SK-N-SH (cell line): ENCODE results near the gene LRP1. TPM values are rescaled to one million over a fixed set of nuclear protein-coding genes. Genes with fewer than 3 reads are reported as not detected.

Source experiments
- CTCF ChIA-PET: fragments of 300-600, 350-600 bp; formaldehyde crosslinking; extraction: SDS; loops from one replicate; lab custom pipeline; 2021; lab: Yijun Ruan, JAX
- POLR2A ChIA-PET: fragments of 350-600 bp; sonication (Branson Sonifier 250); formaldehyde crosslinking; extraction: SDS; loops from one replicate; lab custom pipeline; 2020; ENCODE audit warnings: antibody characterized with exemption, inconsistent platforms; lab: Yijun Ruan, JAX
- DNase-seq: peaks from one replicate; pipeline ENCODE4 v3.0.0; 2012
- H2AFZ ChIP-seq: fragments of 200-600 bp; sonication (generic); 2 replicates; pipeline ENCODE4 v1.8.1; 2016; ENCODE audit warnings: antibody characterized with exemption, mild to moderate bottlenecking, low read depth
- H3F3A ChIP-seq: fragments of 200-600 bp; sonication (generic); replicated peaks from 2 replicates; pipeline ENCODE3; 2016; ENCODE audit warnings: antibody characterized with exemption, mild to moderate bottlenecking; ENCODE audit not compliant: insufficient read depth
- H3K27ac ChIP-seq, 2 experiments: fragments of 200-500 bp in 1 of 2; fragments of 200-600 bp in 1 of 2; sonication (Bioruptor generic) in 1 of 2; sonication (generic), shearing (Covaris generic) in 1 of 2; 2 replicates each; pipeline versions ENCODE4 v1.5.1 to v1.6.1; 2014 to 2016; ENCODE audit warnings: low read depth in 2 of 2, inconsistent platforms in 1 of 2, low read length in 1 of 2, mild to moderate bottlenecking in 1 of 2, mixed read lengths in 1 of 2
- H3K27me3 ChIP-seq: fragments of 200-600 bp; sonication (generic), shearing (Covaris generic); 2 replicates; pipeline ENCODE4 v1.6.1; 2016; ENCODE audit warnings: mixed run types; ENCODE audit not compliant: insufficient read depth
- H3K36me3 ChIP-seq, 2 experiments: fragments of 200-500 bp in 1 of 2; fragments of 200-600 bp in 1 of 2; sonication (Bioruptor generic) in 1 of 2; sonication (generic) in 1 of 2; replicated peaks in 1 of 2; 2 replicates each; pipeline versions ENCODE3 to v1.5.1; 2014 to 2016; ENCODE audit warnings: low read length in 1 of 2, mild to moderate bottlenecking in 1 of 2; ENCODE audit not compliant: insufficient read depth in 2 of 2, control insufficient read depth in 1 of 2
- H3K4me1 ChIP-seq, 2 experiments: fragments of 200-500 bp in 1 of 2; fragments of 200-600 bp in 1 of 2; sonication (Bioruptor generic) in 1 of 2; sonication (generic), shearing (Covaris generic) in 1 of 2; 2 replicates each; pipeline versions ENCODE4 v1.5.1 to v1.6.1; 2014 to 2016; ENCODE audit warnings: low read depth in 1 of 2, low read length in 1 of 2, mixed run types in 1 of 2; ENCODE audit not compliant: insufficient read depth in 2 of 2, control insufficient read depth in 1 of 2
- H3K4me2 ChIP-seq: fragments of 200-600 bp; sonication (generic), shearing (Covaris generic); 2 replicates; pipeline ENCODE4 v1.6.1; 2017; ENCODE audit warnings: mixed run types
- H3K4me3 ChIP-seq, 2 experiments: fragments of 200-500 bp in 1 of 2; fragments of 200-600 bp in 1 of 2; sonication (Bioruptor generic) in 1 of 2; sonication (generic), shearing (Covaris generic) in 1 of 2; 2 replicates each; pipeline versions ENCODE4 v1.5.1 to v1.8.1; 2014 to 2016; ENCODE audit warnings: low read depth in 2 of 2, inconsistent platforms in 1 of 2, low read length in 1 of 2, mild to moderate bottlenecking in 1 of 2, mixed read lengths in 1 of 2, moderate library complexity in 1 of 2
- H3K79me2 ChIP-seq: fragments of 200-600 bp; sonication (generic); 2 replicates; pipeline ENCODE4 v1.8.1; 2017; ENCODE audit warnings: mild to moderate bottlenecking; ENCODE audit not compliant: insufficient read depth
- H3K9ac ChIP-seq: fragments of 200-600 bp; sonication (generic); 2 replicates; pipeline ENCODE4 v1.6.1; 2017; ENCODE audit warnings: mixed run types
- H3K9me2 ChIP-seq: fragments of 200-600 bp; sonication (generic); 2 replicates; pipeline ENCODE4 v1.6.1; 2017; ENCODE audit warnings: mixed run types
- H3K9me3 ChIP-seq: fragments of 200-600 bp; sonication (generic); 2 replicates; pipeline ENCODE4 v1.6.1; 2017; ENCODE audit warnings: mixed run types, mild to moderate bottlenecking, moderate library complexity
- H4K20me1 ChIP-seq: fragments of 200-600 bp; sonication (generic); 2 replicates; pipeline ENCODE4 v1.6.1; 2017; ENCODE audit warnings: mild to moderate bottlenecking, mixed run types; ENCODE audit not compliant: insufficient read depth
- EP300 ChIP-seq, 2 experiments: IDR thresholded peaks; 2 replicates each; pipeline versions ENCODE4 v1.4.0 to v1.6.1; 2012; ENCODE audit warnings: borderline replicate concordance in 1 of 2, low read depth in 1 of 2, low read length in 1 of 2
- EZH2phosphoT487 ChIP-seq: fragments of 200-600 bp; sonication (generic); IDR thresholded peaks from 2 replicates; pipeline ENCODE4 v1.6.1; 2017; ENCODE audit warnings: low read depth, mixed run types, mild to moderate bottlenecking, antibody characterized with exemption, moderate library complexity, borderline replicate concordance
- FOSL2 ChIP-seq: IDR thresholded peaks from 2 replicates; pipeline ENCODE4 v1.4.0; 2012; ENCODE audit warnings: low read depth, mild to moderate bottlenecking, moderate library complexity, borderline replicate concordance
- JUND ChIP-seq: IDR thresholded peaks from 2 replicates; pipeline ENCODE4 v1.4.0; 2012
- MAX ChIP-seq: IDR thresholded peaks from 2 replicates; pipeline ENCODE4 v1.4.0; 2012; ENCODE audit warnings: low read depth
- NRF1 ChIP-seq: IDR thresholded peaks from 2 replicates; pipeline ENCODE4 v1.6.1; 2012; ENCODE audit warnings: low read depth, mild to moderate bottlenecking, low read length
- PBX3 ChIP-seq: IDR thresholded peaks from 2 replicates; pipeline ENCODE4; 2012
- POLR2AphosphoS5 ChIP-seq: IDR thresholded peaks from 2 replicates; pipeline ENCODE4 v1.6.1; 2012; ENCODE audit warnings: low read depth, low read length
- RXRA ChIP-seq: IDR thresholded peaks from 2 replicates; pipeline ENCODE4 v1.4.0; 2012; ENCODE audit warnings: low read depth, mild to moderate bottlenecking, borderline replicate concordance
- SMC3 ChIP-seq: IDR thresholded peaks from 2 replicates; pipeline ENCODE4 v1.6.1; 2012; ENCODE audit warnings: low read depth, low read length, improper control_type of control experiment
- USF1 ChIP-seq: IDR thresholded peaks from 2 replicates; pipeline ENCODE4 v1.4.0; 2012; ENCODE audit warnings: low read depth, borderline replicate concordance
- USF2 ChIP-seq: fragments of 150-350 bp; IDR thresholded peaks from 2 replicates; pipeline ENCODE4 v1.6.1; 2017; ENCODE audit warnings: antibody characterized with exemption, low read length, low read depth, borderline replicate concordance
- YY1 ChIP-seq: IDR thresholded peaks from 2 replicates; pipeline ENCODE4 v1.4.0; 2012; ENCODE audit warnings: low read depth, mild to moderate bottlenecking
- WGBS: methylation state at CpG from one replicate; pipeline ENCODE4 v1.1.6; 2017; ENCODE audit warnings: low lambda C conversion rate; 5-methylcytosine and 5-hydroxymethylcytosine counted together
- polyA plus RNA-seq, 3 experiments: library from polyadenylated mRNA; depleted of rRNA; stranded (reverse); fragments of >200 nt; gene quantifications; 2 replicates each; pipeline ENCODE4 v1.2.3, GENCODE V29; 2012
- TF ChIP-seq, protein P1 (sequence below): IDR thresholded peaks from 2 replicates; pipeline ENCODE4 v1.6.1; 2012; ENCODE audit warnings: mild to moderate bottlenecking, low read depth, low read length, moderate library complexity
- TF ChIP-seq, protein P2 (sequence below): fragments of 150-350 bp; IDR thresholded peaks from 2 replicates; pipeline ENCODE4 v1.6.1; 2016; ENCODE audit warnings: mild to moderate bottlenecking, low read depth, low read length

LRP1 gene
- polyA plus RNA-seq, 1 of the 3 experiments (the other 2 are of a cell fraction) = 55.0 TPM

DNA sequence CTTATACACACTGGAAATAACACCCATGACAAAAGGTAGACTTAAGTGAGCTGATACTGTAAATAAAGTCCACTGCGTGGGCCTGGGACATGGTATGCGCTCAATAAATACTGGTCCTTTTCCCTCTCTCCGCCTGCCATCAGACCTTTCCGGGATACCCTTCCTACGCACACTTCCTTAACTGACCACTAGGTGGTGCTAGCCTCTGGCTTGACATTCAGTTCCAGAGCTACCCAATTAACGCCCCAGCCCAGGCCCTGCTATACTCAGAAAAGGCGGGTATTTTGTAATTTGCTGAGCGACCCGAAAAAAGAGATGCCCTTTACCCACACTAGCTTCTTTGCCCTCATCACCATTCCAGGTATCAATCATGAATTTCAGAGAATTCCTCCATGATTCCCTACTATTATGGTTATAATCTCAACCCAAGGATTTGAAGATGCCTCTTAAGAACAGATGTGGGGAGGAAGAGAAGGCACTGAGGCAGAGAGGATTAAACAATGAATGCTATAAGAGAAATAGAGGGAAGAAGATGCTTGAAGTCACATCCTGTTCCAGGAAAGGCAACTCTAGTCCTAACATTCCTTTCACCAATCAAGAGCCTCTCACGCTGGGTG, 3.9 kb upstream of the LRP1 start (continued):
- no peak for TF ChIP-seq MAX
- TF ChIP-seq, all 33 proteins: peak for 4

GRCh38 chr12:57126061-57126460, 2.2 kb upstream of the LRP1 start:
- no peak overlapping the region for H2AFZ ChIP-seq
- H3K9me3 ChIP-seq = no peaks in the 10 kb centered on the region
- TF ChIP-seq JUND (no peak), SMC3 (no peak), USF1 (no peak), FOSL2 (no peak), YY1 (no peak), POLR2AphosphoS5 (no peak), RXRA (no peak)
- TF ChIP-seq, protein P1, sequence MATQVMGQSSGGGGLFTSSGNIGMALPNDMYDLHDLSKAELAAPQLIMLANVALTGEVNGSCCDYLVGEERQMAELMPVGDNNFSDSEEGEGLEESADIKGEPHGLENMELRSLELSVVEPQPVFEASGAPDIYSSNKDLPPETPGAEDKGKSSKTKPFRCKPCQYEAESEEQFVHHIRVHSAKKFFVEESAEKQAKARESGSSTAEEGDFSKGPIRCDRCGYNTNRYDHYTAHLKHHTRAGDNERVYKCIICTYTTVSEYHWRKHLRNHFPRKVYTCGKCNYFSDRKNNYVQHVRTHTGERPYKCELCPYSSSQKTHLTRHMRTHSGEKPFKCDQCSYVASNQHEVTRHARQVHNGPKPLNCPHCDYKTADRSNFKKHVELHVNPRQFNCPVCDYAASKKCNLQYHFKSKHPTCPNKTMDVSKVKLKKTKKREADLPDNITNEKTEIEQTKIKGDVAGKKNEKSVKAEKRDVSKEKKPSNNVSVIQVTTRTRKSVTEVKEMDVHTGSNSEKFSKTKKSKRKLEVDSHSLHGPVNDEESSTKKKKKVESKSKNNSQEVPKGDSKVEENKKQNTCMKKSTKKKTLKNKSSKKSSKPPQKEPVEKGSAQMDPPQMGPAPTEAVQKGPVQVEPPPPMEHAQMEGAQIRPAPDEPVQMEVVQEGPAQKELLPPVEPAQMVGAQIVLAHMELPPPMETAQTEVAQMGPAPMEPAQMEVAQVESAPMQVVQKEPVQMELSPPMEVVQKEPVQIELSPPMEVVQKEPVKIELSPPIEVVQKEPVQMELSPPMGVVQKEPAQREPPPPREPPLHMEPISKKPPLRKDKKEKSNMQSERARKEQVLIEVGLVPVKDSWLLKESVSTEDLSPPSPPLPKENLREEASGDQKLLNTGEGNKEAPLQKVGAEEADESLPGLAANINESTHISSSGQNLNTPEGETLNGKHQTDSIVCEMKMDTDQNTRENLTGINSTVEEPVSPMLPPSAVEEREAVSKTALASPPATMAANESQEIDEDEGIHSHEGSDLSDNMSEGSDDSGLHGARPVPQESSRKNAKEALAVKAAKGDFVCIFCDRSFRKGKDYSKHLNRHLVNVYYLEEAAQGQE = no peak
- TF ChIP-seq, all 33 proteins: peak for 0
- no peak overlapping the region for H3K9ac ChIP-seq
- peaks cover 5% of the 10 kb centered on the region for H3F3A ChIP-seq
- no peak overlapping the region for H3K4me3 ChIP-seq
- H3K9me2 ChIP-seq = no peaks in the 10 kb centered on the region
- H3K27ac ChIP-seq = no peak overlapping the region
- ChIA-PET CTCF (interaction anchor here (0.9 to 23.5 kb wide), 16 partner anchors 9 to 118 kb away, joined by 3 to 643 read pairs (median 6); partner anchors contain the start of gene STAT6), POLR2A (interaction anchor here (2.1 to 3.4 kb wide), 2 partner anchors 48 to 57 kb away, joined by 7 to 23 read pairs; no protein-coding TSS in a partner anchor)
- H3K4me1 ChIP-seq = peaks cover 14 to 23% of the 10 kb centered on the region in 2 experiments
- H3K27me3 ChIP-seq = no peaks in the 10 kb centered on the region
- peaks cover 26% of the 10 kb centered on the region for H3K79me2 ChIP-seq
- peaks cover 12% of the 10 kb centered on the region; the same call in 1 of the 2 replicates for H4K20me1 ChIP-seq
- no peak for DNase-seq
- H3K36me3 ChIP-seq = no peaks in the 10 kb centered on the region
- H3K4me2 ChIP-seq = no peak overlapping the region
- WGBS = 76% methylated on average over 11 of the region's 11 CpGs

GRCh38 chr12:57126561-57126960, 1.7 kb upstream of the LRP1 start:
- 0 out of 2 replicates have a peak overlapping the region, but pooled peaks have one; percentile 99 for H3K4me2 ChIP-seq
- CTCF ChIA-PET = interaction anchor here (0.9 to 23.5 kb wide), 16 partner anchors 9 to 119 kb away, joined by 3 to 643 read pairs (median 6); partner anchors contain the start of gene STAT6
- H4K20me1 ChIP-seq = peaks cover 17% of the 10 kb centered on the region
- no peaks in the 10 kb centered on the region for H3K9me2 ChIP-seq
- H3K9me3 ChIP-seq = no peaks in the 10 kb centered on the region
- peaks cover 5% of the 10 kb centered on the region for H3F3A ChIP-seq
- H3K4me3 ChIP-seq = peak overlapping the region in 1 of 2 experiments; percentile 87; a peak in 1 of 4 replicates
- H3K27me3 ChIP-seq = no peaks in the 10 kb centered on the region
- no peaks in the 10 kb centered on the region for H3K36me3 ChIP-seq
- peaks cover 19 to 28% of the 10 kb centered on the region in 2 experiments for H3K4me1 ChIP-seq
- POLR2A ChIA-PET = interaction anchor here (2.1 to 3.4 kb wide), 2 partner anchors 48 to 56 kb away, joined by 7 to 23 read pairs; no protein-coding TSS in a partner anchor
- DNase-seq = no peak
- no peak overlapping the region for H2AFZ ChIP-seq
- H3K79me2 ChIP-seq = peaks cover 31% of the 10 kb centered on the region
- no peak overlapping the region; a peak in 1 of 4 replicates for H3K27ac ChIP-seq
- WGBS = 80% methylated on average over 7 of the region's 7 CpGs
- H3K9ac ChIP-seq = no peak overlapping the region
- TF ChIP-seq USF2 (no peak), FOSL2 (no peak), EP300 (IDR thresholded peaks at IDR 0.05; ENCODE audit: borderline replicate concordance in 1 of 2, low read depth in 1 of 2, low read length in 1 of 2) (no peak), MAX (no peak), EZH2phosphoT487 (no peak), NRF1 (no peak), PBX3 (no peak)
- TF ChIP-seq, protein P2, sequence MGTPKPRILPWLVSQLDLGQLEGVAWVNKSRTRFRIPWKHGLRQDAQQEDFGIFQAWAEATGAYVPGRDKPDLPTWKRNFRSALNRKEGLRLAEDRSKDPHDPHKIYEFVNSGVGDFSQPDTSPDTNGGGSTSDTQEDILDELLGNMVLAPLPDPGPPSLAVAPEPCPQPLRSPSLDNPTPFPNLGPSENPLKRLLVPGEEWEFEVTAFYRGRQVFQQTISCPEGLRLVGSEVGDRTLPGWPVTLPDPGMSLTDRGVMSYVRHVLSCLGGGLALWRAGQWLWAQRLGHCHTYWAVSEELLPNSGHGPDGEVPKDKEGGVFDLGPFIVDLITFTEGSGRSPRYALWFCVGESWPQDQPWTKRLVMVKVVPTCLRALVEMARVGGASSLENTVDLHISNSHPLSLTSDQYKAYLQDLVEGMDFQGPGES = no peak
